Neutrophil (primary cell): ENCODE results near the gene PALM3.

Experiments used
- H3K27ac ChIP-seq: fragments of 200-600 bp; sonication (generic); 2 replicates; pipeline ENCODE4 v1.5.1; 2016; ENCODE audit warnings: mild to moderate bottlenecking, moderate library complexity
- H3K27me3 ChIP-seq: fragments of 200-600 bp; sonication (generic); 2 replicates; pipeline ENCODE4 v1.6.0; 2016; ENCODE audit warnings: mild to moderate bottlenecking
- H3K36me3 ChIP-seq: fragments of 200-600 bp; sonication (generic); 2 replicates; pipeline ENCODE4 v1.5.1; 2017
- H3K4me1 ChIP-seq, 2 experiments: fragments of 200-600 bp in 1 of 2; sonication (generic) in 1 of 2; 1 replicate in 1 of 2; 2 replicates in 1 of 2; pipeline versions ENCODE4 v1.5.1 to v1.6.1; 2013 to 2016; ENCODE audit warnings: low read depth in 1 of 2, low read length in 1 of 2, mild to moderate bottlenecking in 1 of 2, moderate library complexity in 1 of 2; ENCODE audit not compliant: control insufficient read depth in 1 of 2, insufficient read depth in 1 of 2
- H3K4me3 ChIP-seq, 2 experiments: fragments of 200-600 bp in 1 of 2; sonication (generic) in 1 of 2; 1 replicate in 1 of 2; 2 replicates in 1 of 2; pipeline ENCODE4 v1.5.1; 2013 to 2016; ENCODE audit warnings: low read depth in 1 of 2, low read length in 1 of 2, mild to moderate bottlenecking in 1 of 2, moderate library complexity in 1 of 2
- H3K9me3 ChIP-seq: fragments of 200-600 bp; sonication (generic); 2 replicates; pipeline ENCODE4 v1.5.1; 2016
- TF ChIP-seq, protein P1 (sequence below): fragments of 200-600 bp; sonication (generic); IDR thresholded peaks from 2 replicates; pipeline ENCODE4 v1.5.1; 2016; ENCODE audit warnings: antibody characterized with exemption

Gene PALM3

DNA sequence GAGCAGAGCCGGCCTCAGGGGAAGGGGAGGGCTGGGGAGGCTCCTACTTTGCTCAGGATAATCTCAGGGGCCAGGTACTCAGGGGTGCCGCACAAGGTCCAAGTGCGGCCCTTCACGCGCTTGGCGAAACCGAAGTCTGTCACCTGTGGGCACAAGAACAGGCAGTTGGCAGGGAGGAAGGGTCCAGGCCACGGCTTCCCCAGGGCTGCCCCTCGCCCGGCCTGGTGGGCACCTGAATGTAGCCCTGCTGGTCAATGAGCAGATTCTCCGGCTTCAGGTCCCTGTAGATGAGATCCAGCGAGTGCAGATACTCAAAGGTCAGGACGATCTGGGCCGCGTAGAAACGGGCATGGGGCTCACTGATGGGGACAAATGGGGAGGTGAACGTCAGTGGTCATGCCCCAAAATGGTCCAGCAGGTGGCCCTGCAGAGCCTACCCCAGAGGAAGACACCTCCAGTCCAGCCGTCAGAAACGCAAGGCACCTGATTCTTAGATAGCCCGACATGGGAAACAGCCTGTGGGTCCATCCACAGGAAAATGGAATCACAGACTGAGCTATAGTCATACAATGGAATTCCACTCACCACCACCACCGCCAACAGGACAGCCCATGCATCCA, 35.8 kb upstream of the PALM3 start:
- no peak overlapping the region for H3K4me3 ChIP-seq
- no peaks in the 10 kb centered on the region for H3K27me3 ChIP-seq
- H3K36me3 ChIP-seq = peaks cover 92% of the 10 kb centered on the region
- TF ChIP-seq, protein P1, sequence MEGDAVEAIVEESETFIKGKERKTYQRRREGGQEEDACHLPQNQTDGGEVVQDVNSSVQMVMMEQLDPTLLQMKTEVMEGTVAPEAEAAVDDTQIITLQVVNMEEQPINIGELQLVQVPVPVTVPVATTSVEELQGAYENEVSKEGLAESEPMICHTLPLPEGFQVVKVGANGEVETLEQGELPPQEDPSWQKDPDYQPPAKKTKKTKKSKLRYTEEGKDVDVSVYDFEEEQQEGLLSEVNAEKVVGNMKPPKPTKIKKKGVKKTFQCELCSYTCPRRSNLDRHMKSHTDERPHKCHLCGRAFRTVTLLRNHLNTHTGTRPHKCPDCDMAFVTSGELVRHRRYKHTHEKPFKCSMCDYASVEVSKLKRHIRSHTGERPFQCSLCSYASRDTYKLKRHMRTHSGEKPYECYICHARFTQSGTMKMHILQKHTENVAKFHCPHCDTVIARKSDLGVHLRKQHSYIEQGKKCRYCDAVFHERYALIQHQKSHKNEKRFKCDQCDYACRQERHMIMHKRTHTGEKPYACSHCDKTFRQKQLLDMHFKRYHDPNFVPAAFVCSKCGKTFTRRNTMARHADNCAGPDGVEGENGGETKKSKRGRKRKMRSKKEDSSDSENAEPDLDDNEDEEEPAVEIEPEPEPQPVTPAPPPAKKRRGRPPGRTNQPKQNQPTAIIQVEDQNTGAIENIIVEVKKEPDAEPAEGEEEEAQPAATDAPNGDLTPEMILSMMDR = peak; percentile 8
- no peak overlapping the region for H3K27ac ChIP-seq
- H3K4me1 ChIP-seq = no peaks in the 10 kb centered on the region
- no peaks in the 10 kb centered on the region for H3K9me3 ChIP-seq

DNA sequence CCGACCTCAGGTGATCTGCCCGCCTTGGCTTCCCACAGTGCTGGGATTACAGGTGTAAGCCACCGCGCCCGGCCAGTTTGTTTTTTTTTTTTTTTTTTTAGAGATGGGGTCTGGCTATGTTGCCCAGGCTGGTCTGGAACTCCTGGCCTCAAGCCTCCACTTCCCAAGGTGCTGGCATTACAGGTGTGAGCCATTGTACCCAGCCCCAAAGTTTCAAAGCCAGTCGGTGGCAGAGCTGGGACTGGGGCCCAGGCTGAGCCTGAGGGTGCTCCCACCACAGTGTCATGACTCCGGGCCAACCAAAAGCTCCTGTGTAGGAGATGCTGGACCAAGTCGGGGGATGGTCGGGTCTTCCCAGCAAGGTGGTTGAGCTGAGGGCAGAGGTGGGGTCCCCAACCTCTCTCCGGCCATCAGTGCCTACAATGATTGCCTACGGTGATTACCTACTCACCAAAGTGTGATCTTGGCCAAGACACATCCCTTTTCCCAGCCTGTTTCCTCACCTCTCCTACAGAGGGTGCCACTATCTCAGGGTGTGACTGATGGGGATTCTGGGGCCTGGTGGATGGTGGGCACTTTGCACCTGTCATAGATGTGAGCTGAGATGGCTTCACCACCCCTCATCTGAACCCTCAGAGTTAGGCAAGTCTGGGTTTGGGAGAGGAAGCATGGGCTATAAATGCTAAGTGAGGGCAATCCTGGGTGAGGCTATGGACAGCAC, 34.6 kb upstream of the PALM3 start:
- TF ChIP-seq, protein P1 = no peak
- peaks cover 5 to 8% of the 10 kb centered on the region in 2 experiments for H3K4me1 ChIP-seq
- H3K27me3 ChIP-seq = no peaks in the 10 kb centered on the region
- H3K9me3 ChIP-seq = no peaks in the 10 kb centered on the region
- no peak overlapping the region for H3K27ac ChIP-seq
- H3K36me3 ChIP-seq = peaks cover 86% of the 10 kb centered on the region
- no peak overlapping the region for H3K4me3 ChIP-seq

DNA sequence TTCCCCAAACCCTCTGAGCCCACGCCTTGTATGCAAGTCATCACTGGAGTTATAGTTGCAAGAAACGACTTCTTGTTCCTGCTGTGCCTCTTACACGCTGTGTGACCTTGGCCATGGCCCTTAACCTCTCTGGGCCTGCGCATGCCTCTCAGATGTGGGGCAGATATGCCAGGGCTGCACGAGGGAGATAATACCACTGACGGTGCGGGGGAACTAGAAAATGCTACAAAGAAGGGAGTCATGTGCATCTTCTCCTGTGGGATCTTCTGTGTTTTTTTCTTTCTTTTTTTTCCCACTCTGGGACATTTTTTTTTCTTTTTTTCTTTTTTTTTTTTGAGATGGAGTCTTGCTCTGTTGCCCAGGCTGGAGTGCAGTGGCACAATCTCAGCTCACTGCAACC, 33.0 kb upstream of the PALM3 start:
- TF ChIP-seq, protein P1 = no peak
- Histone ChIP-seq H3K27ac (peak overlapping the region; percentile 32), H3K4me3 (no peak overlapping the region), H3K36me3 (peaks cover 70% of the 10 kb centered on the region), H3K27me3 (no peaks in the 10 kb centered on the region), H3K4me1 (peaks cover 11 to 12% of the 10 kb centered on the region in 2 experiments), H3K9me3 (no peaks in the 10 kb centered on the region)

DNA sequence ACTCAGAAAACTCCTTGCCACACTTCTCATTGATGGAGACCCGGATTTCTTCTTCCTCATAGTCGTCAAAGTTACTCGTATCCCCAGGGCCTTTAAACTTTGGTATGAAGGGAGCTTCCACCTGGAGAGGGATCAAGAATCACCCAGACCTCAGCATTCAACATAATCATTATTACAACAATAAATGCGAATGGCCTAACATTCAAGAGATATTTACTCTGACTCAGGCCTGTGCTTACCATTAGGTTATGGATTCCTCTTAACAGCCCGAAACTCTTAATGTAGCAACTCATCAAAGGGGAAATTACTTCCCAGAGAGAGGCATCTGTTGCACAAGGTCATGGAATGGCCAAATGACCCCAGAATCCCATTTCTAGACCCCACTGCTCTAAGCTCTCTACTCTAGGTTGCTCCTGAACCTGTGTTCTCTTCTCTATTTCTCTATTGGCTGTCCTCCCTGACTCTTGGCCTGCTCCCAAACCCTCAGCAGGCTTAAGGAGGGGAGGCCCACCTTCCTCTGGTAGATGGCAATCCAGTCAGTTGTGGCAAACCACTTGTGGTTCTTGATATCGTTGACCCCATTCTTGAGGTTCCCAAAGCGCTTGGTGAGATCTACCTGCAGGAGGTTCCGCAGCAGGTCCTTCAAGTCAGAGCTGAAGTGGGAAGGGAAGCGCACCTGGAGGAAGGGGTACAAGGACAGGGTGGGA, 31.4 kb upstream of the PALM3 start:
- no peak overlapping the region for H3K27ac ChIP-seq
- peaks cover 17 to 20% of the 10 kb centered on the region in 2 experiments for H3K4me1 ChIP-seq
- TF ChIP-seq, protein P1 = no peak
- H3K4me3 ChIP-seq = no peak overlapping the region
- peaks cover 54% of the 10 kb centered on the region for H3K36me3 ChIP-seq
- no peaks in the 10 kb centered on the region for H3K9me3 ChIP-seq
- peaks cover 6% of the 10 kb centered on the region for H3K27me3 ChIP-seq

DNA sequence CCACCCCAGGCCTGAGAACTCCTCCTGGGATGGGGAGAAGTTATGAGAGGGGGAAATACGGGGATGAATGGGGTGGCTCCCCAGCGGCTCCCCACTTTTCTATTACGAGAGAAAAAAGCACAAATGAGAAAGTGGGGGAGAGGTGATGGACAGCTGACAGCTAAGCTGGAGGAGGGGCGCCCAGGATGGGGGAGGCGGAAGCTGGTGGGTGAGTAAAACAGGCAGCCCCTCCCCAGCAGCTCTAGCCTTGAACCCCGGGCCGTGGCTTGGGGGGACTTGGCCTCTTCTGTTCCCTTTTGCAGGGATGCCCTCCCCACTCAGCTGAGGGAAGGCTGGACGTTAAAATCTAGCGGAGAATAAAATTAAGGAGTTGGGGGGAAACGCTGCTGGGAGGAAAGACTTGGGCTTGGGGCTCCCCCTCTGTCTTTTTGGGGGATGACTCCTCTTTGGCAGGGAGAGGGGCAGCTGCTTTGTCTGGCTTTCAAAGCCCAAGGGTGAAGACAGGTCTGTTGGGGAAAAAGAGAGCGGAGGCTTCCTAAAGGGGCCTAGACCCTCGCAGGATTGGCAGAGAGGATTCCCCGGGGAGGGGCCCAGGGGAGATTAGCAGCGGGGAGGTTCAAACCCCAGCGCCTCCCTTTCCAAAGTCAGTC, 30.1 kb upstream of the PALM3 start:
- H3K9me3 ChIP-seq = no peaks in the 10 kb centered on the region
- peaks cover 17 to 20% of the 10 kb centered on the region in 2 experiments for H3K4me1 ChIP-seq
- peak overlapping the region; percentile 58 to 63 for H3K4me3 ChIP-seq
- H3K27ac ChIP-seq = no peak overlapping the region
- TF ChIP-seq, protein P1 = no peak
- H3K27me3 ChIP-seq = peaks cover 6% of the 10 kb centered on the region
- H3K36me3 ChIP-seq = peaks cover 41% of the 10 kb centered on the region
